Chondrocyte (in vitro differentiated cells): ENCODE results near the gene HNRNPUL1. TPM values are rescaled to one million over a fixed set of nuclear protein-coding genes. Genes with fewer than 3 reads are reported as not detected.
A peak's percentile ranks its signal among the peaks of the same experiment; 100 is the strongest.

Experiments
- DNase-seq: peaks from one replicate; pipeline ENCODE4 v3.0.0; 2021; ENCODE audit warnings: mixed read lengths, low spot score
- H3K27ac Mint-ChIP-seq: one replicate; pipeline ENCODE4 v1.8.0; 2021; ENCODE audit warnings: mild to moderate bottlenecking, moderate library complexity, mixed read lengths; ENCODE audit not compliant: unreplicated experiment
- H3K27me3 Mint-ChIP-seq: 2 replicates; pipeline ENCODE4 v1.8.0; 2021; ENCODE audit warnings: low read depth, mixed read lengths
- H3K36me3 Mint-ChIP-seq: 2 replicates; pipeline ENCODE4 v1.8.0; 2021; ENCODE audit warnings: low read depth, mixed read lengths
- H3K4me1 Mint-ChIP-seq: 2 replicates; pipeline ENCODE4 v1.8.0; 2021; ENCODE audit warnings: low read depth, mild to moderate bottlenecking, mixed read lengths
- H3K4me3 Mint-ChIP-seq: one replicate; pipeline ENCODE4 v1.8.0; 2021; ENCODE audit warnings: mild to moderate bottlenecking, moderate library complexity, mixed read lengths; ENCODE audit not compliant: unreplicated experiment
- H3K9me3 Mint-ChIP-seq: 2 replicates; pipeline ENCODE4 v1.8.0; 2021; ENCODE audit warnings: low read depth, mixed read lengths
- total RNA-seq: library from RNA; stranded (reverse); gene quantifications from 3 replicates; pipeline ENCODE4 v1.2.1, GENCODE V29; 2021
- TF ChIP-seq, protein P1 (sequence below): fragments of 200-600 bp; sonication (generic); IDR thresholded peaks from 2 replicates; pipeline ENCODE4 v1.5.0; 2021; ENCODE audit warnings: antibody characterized with exemption, mild to moderate bottlenecking, moderate library complexity

The HNRNPUL1 gene
- total RNA-seq, 1 donor from 2014 or later: 158 TPM

DNA sequence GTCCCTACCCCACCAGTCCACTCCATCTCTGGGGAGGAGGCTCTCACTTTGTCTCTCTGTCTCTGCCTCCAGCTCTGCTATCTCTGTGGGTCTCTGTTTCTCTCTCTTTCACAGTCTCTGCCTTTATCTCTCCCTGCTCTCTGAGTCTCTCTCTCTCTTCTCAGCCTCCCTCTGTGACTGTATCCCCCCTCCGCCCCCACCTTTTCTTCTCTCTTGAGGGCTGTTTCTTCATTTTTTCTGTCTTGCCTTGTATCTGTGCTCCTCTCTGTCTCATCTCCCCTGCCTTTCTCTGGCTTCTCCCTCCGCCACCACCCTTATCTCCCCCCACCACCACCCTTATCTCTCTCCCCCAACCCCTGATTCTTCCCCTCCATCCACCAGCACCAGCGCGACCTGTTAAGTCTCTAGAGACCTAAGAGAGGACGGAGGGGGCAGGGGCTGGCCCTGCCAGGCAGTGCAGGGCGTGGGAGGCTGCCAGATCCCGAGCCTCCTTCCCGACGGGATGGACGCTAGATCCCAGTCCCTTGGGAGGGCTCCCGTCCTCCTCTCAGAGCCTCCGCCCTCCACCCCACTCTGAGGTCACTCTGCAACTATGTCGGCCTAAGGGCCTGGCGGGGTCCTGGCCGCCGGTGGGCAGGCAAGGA, 44.1 kb upstream of the HNRNPUL1 start:
- Mint-ChIP-seq H3K9me3 (no peaks in the 10 kb centered on the region), H3K27ac (peak overlapping the region; percentile 94), H3K27me3 (no peaks in the 10 kb centered on the region), H3K4me3 (peak overlapping the region; percentile 91), H3K4me1 (peaks cover 65% of the 10 kb centered on the region), H3K36me3 (peaks cover 14% of the 10 kb centered on the region)
- DNase-seq: no peak
- TF ChIP-seq, protein P1, sequence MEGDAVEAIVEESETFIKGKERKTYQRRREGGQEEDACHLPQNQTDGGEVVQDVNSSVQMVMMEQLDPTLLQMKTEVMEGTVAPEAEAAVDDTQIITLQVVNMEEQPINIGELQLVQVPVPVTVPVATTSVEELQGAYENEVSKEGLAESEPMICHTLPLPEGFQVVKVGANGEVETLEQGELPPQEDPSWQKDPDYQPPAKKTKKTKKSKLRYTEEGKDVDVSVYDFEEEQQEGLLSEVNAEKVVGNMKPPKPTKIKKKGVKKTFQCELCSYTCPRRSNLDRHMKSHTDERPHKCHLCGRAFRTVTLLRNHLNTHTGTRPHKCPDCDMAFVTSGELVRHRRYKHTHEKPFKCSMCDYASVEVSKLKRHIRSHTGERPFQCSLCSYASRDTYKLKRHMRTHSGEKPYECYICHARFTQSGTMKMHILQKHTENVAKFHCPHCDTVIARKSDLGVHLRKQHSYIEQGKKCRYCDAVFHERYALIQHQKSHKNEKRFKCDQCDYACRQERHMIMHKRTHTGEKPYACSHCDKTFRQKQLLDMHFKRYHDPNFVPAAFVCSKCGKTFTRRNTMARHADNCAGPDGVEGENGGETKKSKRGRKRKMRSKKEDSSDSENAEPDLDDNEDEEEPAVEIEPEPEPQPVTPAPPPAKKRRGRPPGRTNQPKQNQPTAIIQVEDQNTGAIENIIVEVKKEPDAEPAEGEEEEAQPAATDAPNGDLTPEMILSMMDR: peak; percentile 5

DNA sequence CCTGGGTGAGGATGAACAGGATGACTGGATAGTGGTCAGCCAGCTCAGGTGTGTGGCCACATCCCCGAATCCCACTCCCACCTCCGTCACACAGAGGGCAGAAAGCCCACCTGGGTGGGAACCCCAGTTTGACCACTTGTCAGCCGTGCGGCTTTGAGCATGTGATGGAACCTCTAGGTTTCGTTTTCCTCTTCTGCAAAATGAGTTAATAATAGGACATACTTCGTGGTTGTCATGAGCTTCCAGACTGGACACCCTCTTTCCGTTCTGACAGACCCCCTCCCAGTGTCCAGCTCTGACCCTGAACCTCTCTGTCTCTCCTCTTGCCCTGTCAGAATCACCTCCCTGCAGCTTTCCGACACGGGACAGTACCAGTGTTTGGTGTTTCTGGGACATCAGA, 43.4 kb upstream of the HNRNPUL1 start:
- no peaks in the 10 kb centered on the region for H3K27me3 Mint-ChIP-seq
- peak overlapping the region; percentile 91 for H3K4me3 Mint-ChIP-seq
- H3K9me3 Mint-ChIP-seq: no peaks in the 10 kb centered on the region
- peaks cover 14% of the 10 kb centered on the region for H3K36me3 Mint-ChIP-seq
- no peak for DNase-seq
- TF ChIP-seq, protein P1: no peak
- peaks cover 73% of the 10 kb centered on the region for H3K4me1 Mint-ChIP-seq
- H3K27ac Mint-ChIP-seq: peak overlapping the region; percentile 94

DNA sequence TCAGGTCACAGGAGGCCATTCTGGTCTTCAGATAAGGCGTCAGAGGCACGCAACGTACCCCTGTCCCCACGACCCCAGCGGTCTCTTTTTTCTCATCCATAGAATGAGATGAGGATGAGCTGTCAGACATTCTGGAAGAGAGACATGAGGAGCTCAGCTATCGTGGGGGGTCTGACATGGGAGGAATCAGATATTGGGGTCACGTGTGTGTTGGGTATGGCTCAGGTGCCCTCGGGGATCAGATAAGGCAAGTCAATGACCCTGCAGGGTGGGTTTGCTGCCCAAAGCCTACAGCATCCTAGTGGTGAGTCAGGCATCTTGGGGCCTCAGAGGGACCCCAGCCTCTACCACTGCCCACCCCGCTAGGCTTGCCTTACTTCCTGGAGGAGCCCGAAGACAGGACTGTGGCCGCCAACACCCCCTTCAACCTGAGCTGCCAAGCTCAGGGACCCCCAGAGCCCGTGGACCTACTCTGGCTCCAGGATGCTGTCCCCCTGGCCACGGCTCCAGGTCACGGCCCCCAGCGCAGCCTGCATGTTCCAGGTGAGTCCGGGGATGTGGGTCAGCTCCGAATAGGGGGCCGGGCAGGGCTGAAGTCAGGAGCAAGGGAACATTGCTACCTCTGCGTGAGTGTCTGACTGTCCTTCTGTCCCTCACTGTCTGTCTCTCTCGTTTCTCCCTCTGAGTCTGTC, 42.5 kb upstream of the HNRNPUL1 start:
- no peak for DNase-seq
- H3K36me3 Mint-ChIP-seq: peaks cover 17% of the 10 kb centered on the region
- peak overlapping the region; percentile 91 for H3K4me3 Mint-ChIP-seq
- H3K27me3 Mint-ChIP-seq: no peaks in the 10 kb centered on the region
- TF ChIP-seq, protein P1: no peak
- H3K4me1 Mint-ChIP-seq: peaks cover 76% of the 10 kb centered on the region
- H3K9me3 Mint-ChIP-seq: no peaks in the 10 kb centered on the region
- peak overlapping the region; percentile 94 for H3K27ac Mint-ChIP-seq

DNA sequence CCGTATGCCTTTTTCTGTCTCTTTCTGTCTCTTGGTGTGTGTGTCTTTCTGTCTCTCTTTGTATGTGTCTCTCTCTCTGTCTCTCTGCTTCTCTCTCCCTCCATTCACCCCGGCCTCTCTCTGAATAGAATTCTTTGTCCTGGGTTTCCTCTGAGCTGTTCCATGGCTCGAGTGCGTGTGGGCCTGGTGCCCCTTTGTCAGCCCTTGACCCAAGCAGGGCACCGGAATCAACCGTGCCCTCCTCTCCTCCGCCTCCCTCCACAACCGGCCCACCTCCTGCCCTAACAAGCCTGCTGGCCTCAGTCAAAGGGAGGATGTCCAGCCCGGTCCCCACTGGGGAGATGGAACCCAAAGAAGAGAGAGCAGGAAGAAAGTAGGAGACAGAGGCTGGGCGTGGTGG, 41.9 kb upstream of the HNRNPUL1 start:
- no peaks in the 10 kb centered on the region for H3K9me3 Mint-ChIP-seq
- peak overlapping the region; percentile 92 for H3K27ac Mint-ChIP-seq
- no peak for DNase-seq
- peaks cover 19% of the 10 kb centered on the region for H3K36me3 Mint-ChIP-seq
- no peaks in the 10 kb centered on the region for H3K27me3 Mint-ChIP-seq
- peak overlapping the region; percentile 59 for H3K4me3 Mint-ChIP-seq
- TF ChIP-seq, protein P1: no peak
- peaks cover 77% of the 10 kb centered on the region for H3K4me1 Mint-ChIP-seq

DNA sequence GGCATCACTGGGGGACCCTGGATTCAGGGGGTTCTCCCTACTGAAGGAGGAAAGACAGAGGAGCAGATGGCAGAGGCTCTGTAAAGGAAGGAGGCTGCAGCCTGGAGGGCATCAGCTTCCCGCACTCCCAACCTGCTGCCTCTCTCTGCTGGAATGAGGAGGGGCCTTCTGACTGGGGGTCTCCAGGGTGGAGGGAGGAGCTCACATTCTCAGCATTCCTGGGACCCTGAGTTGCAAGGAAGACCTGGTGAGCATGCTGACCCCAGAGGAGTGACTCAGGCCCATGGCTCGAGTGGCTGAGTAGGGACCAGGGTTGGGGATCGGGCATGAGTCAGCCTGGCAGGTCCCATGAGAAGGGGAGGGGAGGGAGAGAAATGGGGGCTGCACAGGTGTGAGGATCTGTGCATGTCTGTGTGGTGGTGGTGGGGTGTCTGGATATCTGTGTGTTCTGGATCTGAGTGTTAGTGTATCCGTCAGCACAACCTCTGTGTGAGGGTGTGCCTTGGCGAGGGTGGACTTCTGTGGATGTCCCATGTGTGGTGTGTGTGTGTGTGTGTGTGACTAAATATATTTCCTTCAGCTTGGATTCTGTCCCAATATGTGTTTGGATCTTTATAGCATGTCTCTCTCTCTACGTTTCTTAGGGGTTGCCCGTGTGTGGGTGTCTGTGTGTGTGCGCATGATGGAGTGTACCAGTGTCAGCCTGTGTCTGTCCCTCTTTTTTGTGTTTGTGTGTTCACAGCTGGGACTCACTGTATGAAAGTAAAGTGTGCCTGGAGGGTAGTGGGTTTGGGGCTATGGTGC, 40.5 kb upstream of the HNRNPUL1 start:
- DNase-seq: no peak
- no peaks in the 10 kb centered on the region for H3K27me3 Mint-ChIP-seq
- peaks cover 21% of the 10 kb centered on the region for H3K36me3 Mint-ChIP-seq
- TF ChIP-seq, protein P1: no peak
- peak overlapping the region; percentile 99 for H3K27ac Mint-ChIP-seq
- no peaks in the 10 kb centered on the region for H3K9me3 Mint-ChIP-seq
- peaks cover 83% of the 10 kb centered on the region for H3K4me1 Mint-ChIP-seq
- peak overlapping the region; percentile 59 for H3K4me3 Mint-ChIP-seq
